Caco-2 (cell line): ENCODE data around the gene PNMT. TPM values are rescaled to one million over a fixed set of nuclear protein-coding genes. Genes with fewer than 3 reads are reported as not detected.

Experiments used
- BruUV-seq: library from RNA; stranded (reverse); fragments of 400-500 nt; replicated peaks from 2 replicates; lab custom pipeline; 2021; lab: Mats Ljungman, UMichigan
- CTCF ChIA-PET: fragments of 300-600 bp; sonication (Branson Sonifier 250); formaldehyde crosslinking; loops from one replicate; lab custom pipeline; 2022; ENCODE audit warnings: antibody characterized with exemption; lab: Charles Lee
- POLR2A ChIA-PET: fragments of 300-600 bp; sonication (Branson Sonifier 250); formaldehyde crosslinking; loops from one replicate; lab custom pipeline; 2022; ENCODE audit warnings: antibody characterized with exemption; lab: Charles Lee
- DNase-seq, 2 experiments: peaks; one replicate each; pipeline versions ENCODE4 v3.0.0 to v3.0.0-alpha.2; 2020 to 2022
- H3K27me3 ChIP-seq: replicated peaks from 2 replicates; pipeline ENCODE4 v1.6.0; 2011; ENCODE audit warnings: low read length; ENCODE audit not compliant: control insufficient read depth, insufficient read depth
- H3K36me3 ChIP-seq: 2 replicates; pipeline ENCODE4 v1.5.1; 2011; ENCODE audit warnings: low read length; ENCODE audit not compliant: control insufficient read depth, insufficient read depth
- H3K4me1 ChIP-seq: fragments of 250-450 bp; sonication (Bioruptor Pico); 2 replicates; pipeline ENCODE4 v1.5.1; 2020; ENCODE audit warnings: mild to moderate bottlenecking
- H3K4me3 ChIP-seq: 2 replicates; pipeline ENCODE4 v1.5.1; 2011; ENCODE audit warnings: low read depth, mild to moderate bottlenecking, control low read depth, low read length
- H3K9me3 ChIP-seq: fragments of 250-450 bp; sonication (Bioruptor Pico); 2 replicates; pipeline ENCODE4 v1.5.1; 2020; ENCODE audit warnings: mild to moderate bottlenecking, moderate library complexity
- H3K27ac Mint-ChIP-seq: one replicate; pipeline ENCODE4 v1.8.0; 2022; ENCODE audit warnings: mixed read lengths; ENCODE audit not compliant: unreplicated experiment
- H3K27me3 Mint-ChIP-seq: one replicate; pipeline ENCODE4 v1.8.0; 2022; ENCODE audit warnings: mixed read lengths; ENCODE audit not compliant: insufficient read depth, unreplicated experiment
- H3K36me3 Mint-ChIP-seq: one replicate; pipeline ENCODE4 v1.8.0; 2022; ENCODE audit warnings: mild to moderate bottlenecking, mixed read lengths; ENCODE audit not compliant: insufficient read depth, unreplicated experiment
- H3K4me1 Mint-ChIP-seq: one replicate; pipeline ENCODE4 v1.8.0; 2022; ENCODE audit warnings: low read depth, mixed read lengths; ENCODE audit not compliant: unreplicated experiment
- H3K4me3 Mint-ChIP-seq: one replicate; pipeline ENCODE4 v1.8.0; 2022; ENCODE audit warnings: mild to moderate bottlenecking, moderate library complexity, mixed read lengths; ENCODE audit not compliant: unreplicated experiment
- H3K9me3 Mint-ChIP-seq: one replicate; pipeline ENCODE4 v1.8.0; 2022; ENCODE audit warnings: mixed read lengths; ENCODE audit not compliant: unreplicated experiment
- CTCF ChIP-seq, 2 experiments: fragments of 200-600 bp in 1 of 2; IDR thresholded peaks; 1 replicate in 1 of 2; 2 replicates in 1 of 2; pipeline versions ENCODE4 v1.5.1 to v1.8.0; 2011 to 2022; ENCODE audit warnings: antibody characterized with exemption in 1 of 2, control low read depth in 1 of 2, inconsistent platforms in 1 of 2, low read depth in 1 of 2, low read length in 1 of 2, mild to moderate bottlenecking in 1 of 2, moderate library complexity in 1 of 2; ENCODE audit not compliant: insufficient read depth in 1 of 2, severe bottlenecking in 1 of 2, unreplicated experiment in 1 of 2
- intact Hi-C: fragments of 100-400 bp; cut with micrococcal nuclease; formaldehyde crosslinking; loops from one replicate; pipeline ENCODE4 v1.10.0; 2022; ENCODE audit not compliant: unreplicated experiment
- total RNA-seq: library from RNA; stranded (reverse); gene quantifications from 2 replicates; pipeline ENCODE4 v1.2.3, GENCODE V29; 2022

PNMT gene
- total RNA-seq, 1 experiment from 2014 or later: not detected

GRCh38 chr17:39639043-39639442 lies 29.2 kb upstream of the PNMT start:
- no peak for TF ChIP-seq CTCF (IDR thresholded peaks at IDR 0.05; ENCODE audit: insufficient read depth in 1 of 2, low read depth in 1 of 2, low read length in 1 of 2, severe bottlenecking in 1 of 2, unreplicated experiment in 1 of 2)
- Mint-ChIP-seq H3K27me3 (no peaks in the 10 kb centered on the region), H3K4me1 (peaks cover 11% of the 10 kb centered on the region), H3K4me3 (no peak overlapping the region), H3K9me3 (no peaks in the 10 kb centered on the region), H3K36me3 (no peaks in the 10 kb centered on the region), H3K27ac (no peak overlapping the region)
- BruUV-seq: no TSS peak
- H3K9me3 ChIP-seq: no peaks in the 10 kb centered on the region
- ChIA-PET CTCF (no interaction called here), POLR2A (no interaction called here)
- H3K27me3 ChIP-seq: no peaks in the 10 kb centered on the region
- H3K36me3 ChIP-seq: no peaks in the 10 kb centered on the region
- no peak for DNase-seq
- intact Hi-C loops: loop anchor here (5.0 kb wide), 1 partner anchor 98 kb away; the partner anchor contains the start of gene GRB7
- H3K4me1 ChIP-seq: peaks cover 5% of the 10 kb centered on the region
- no peak overlapping the region for H3K4me3 ChIP-seq

GRCh38 chr17:39639566-39640458 lies 28.4 kb upstream of the PNMT start:
- H3K27ac Mint-ChIP-seq: no peak overlapping the region
- no peak for TF ChIP-seq CTCF (IDR thresholded peaks at IDR 0.05; ENCODE audit: insufficient read depth in 1 of 2, low read depth in 1 of 2, low read length in 1 of 2, severe bottlenecking in 1 of 2, unreplicated experiment in 1 of 2)
- H3K9me3 ChIP-seq: no peaks in the 10 kb centered on the region
- peaks cover 5% of the 10 kb centered on the region for H3K4me1 ChIP-seq
- CTCF ChIA-PET: no interaction called here
- no peak overlapping the region for H3K4me3 ChIP-seq
- POLR2A ChIA-PET: no interaction called here
- intact Hi-C loops: loop anchor here (5.0 kb wide), 1 partner anchor 97 kb away; the partner anchor contains the start of gene GRB7
- DNase-seq: no peak
- no peaks in the 10 kb centered on the region for H3K27me3 ChIP-seq
- H3K4me1 Mint-ChIP-seq: peaks cover 11% of the 10 kb centered on the region
- BruUV-seq: no TSS peak
- no peaks in the 10 kb centered on the region for H3K27me3 Mint-ChIP-seq
- H3K4me3 Mint-ChIP-seq: no peak overlapping the region
- H3K36me3 ChIP-seq: no peaks in the 10 kb centered on the region
- no peaks in the 10 kb centered on the region for H3K9me3 Mint-ChIP-seq
- H3K36me3 Mint-ChIP-seq: no peaks in the 10 kb centered on the region

GRCh38 chr17:39640591-39641031 lies 27.6 kb upstream of the PNMT start:
- CTCF ChIA-PET: no interaction called here
- no peaks in the 10 kb centered on the region for H3K9me3 ChIP-seq
- no peaks in the 10 kb centered on the region for H3K27me3 ChIP-seq
- peaks cover 11% of the 10 kb centered on the region for H3K4me1 Mint-ChIP-seq
- no TSS peak for BruUV-seq
- no peak overlapping the region for H3K4me3 ChIP-seq
- no peak overlapping the region for H3K4me3 Mint-ChIP-seq
- H3K27me3 Mint-ChIP-seq: no peaks in the 10 kb centered on the region
- POLR2A ChIA-PET: no interaction called here
- no peaks in the 10 kb centered on the region for H3K9me3 Mint-ChIP-seq
- H3K27ac Mint-ChIP-seq: no peak overlapping the region
- H3K36me3 ChIP-seq: no peaks in the 10 kb centered on the region
- no peak for DNase-seq
- no peaks in the 10 kb centered on the region for H3K36me3 Mint-ChIP-seq
- no peak for TF ChIP-seq CTCF (IDR thresholded peaks at IDR 0.05; ENCODE audit: insufficient read depth in 1 of 2, low read depth in 1 of 2, low read length in 1 of 2, severe bottlenecking in 1 of 2, unreplicated experiment in 1 of 2)
- H3K4me1 ChIP-seq: peaks cover 5% of the 10 kb centered on the region
- intact Hi-C loops: no loop called here
